Midbrain (tissue), 1 donor: ENCODE results near the gene SH2D3C.
"Not testable (repeated sequence)": the region's sequence is repeated elsewhere in the genome, so short reads cannot be mapped to it uniquely, and the experiment has no call there.

Experiments
- DNase-seq: peaks from one replicate; lab custom pipeline; 2025; lab: John Stamatoyannopoulos, UW

The SH2D3C gene

DNA sequence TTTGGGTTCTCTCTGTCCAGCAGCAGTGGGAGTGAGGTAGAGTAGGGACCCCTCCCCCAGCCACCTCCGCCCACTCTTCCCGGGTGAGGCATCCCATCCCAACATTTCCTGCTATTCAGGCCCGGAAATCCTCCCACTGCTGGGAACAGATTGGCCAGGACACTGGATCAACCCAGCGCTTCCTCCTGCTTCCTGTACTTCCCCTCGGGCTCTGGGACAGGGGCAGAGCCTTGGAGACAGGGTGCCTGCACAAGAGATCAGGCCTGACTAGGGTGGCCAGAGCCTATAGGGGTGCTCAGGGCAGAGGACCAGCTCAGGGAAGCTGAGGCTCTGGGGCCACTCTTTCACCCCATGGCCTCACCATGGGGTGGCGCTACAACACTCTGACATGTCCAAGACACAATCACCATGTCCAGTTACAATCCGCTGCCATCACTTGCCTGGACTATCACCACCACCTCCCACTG, 14.5 kb downstream of the SH2D3C start:
- DNase-seq: peak; percentile 19

GRCh38 chr9:127762111-127762676, 16.3 kb downstream of the SH2D3C start:
- peak; percentile 5 for DNase-seq

DNA sequence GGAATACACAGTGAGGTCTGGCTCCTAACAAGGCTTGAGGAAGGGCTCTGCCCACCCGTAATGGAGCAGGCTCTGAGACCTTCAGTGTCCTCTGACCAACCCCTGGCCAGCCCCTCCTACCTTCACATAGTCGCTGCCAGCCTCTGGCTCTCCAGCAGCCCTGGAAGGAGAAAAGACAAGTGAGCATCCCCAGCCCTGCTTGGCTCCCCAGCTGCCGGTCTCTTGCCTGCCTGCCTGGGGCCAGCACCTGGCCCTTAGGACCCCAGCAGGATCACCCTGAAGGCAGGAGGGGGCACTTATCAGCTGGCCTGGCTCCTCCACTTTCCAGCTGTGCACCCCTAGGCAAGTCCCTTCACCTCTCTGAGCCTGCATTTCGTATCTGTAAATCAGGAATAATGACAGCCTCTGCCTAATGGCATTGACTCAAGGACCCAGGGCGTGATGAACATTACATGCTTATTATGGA, 16.9 kb downstream of the SH2D3C start:
- DNase-seq: no peak

DNA sequence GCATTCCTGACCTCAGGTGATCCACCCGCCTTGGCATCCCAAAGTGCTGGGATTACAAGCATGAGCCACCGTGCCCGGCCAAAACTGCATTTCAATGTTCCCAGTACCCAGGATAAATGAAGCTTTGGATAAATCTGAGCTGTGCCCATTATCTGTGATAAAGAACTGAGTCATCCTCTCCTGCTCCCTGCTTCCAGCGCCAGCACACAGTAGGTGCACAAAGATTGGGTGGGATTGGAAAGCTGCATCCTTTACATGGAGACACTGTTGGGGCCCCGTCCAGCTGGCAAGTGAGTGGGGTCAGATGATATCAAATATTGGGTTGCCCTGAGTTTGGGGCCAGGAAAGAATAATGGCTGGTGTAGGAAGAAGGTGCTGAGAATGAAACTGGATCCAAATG, 17.4 kb downstream of the SH2D3C start:
- DNase-seq: no peak

DNA sequence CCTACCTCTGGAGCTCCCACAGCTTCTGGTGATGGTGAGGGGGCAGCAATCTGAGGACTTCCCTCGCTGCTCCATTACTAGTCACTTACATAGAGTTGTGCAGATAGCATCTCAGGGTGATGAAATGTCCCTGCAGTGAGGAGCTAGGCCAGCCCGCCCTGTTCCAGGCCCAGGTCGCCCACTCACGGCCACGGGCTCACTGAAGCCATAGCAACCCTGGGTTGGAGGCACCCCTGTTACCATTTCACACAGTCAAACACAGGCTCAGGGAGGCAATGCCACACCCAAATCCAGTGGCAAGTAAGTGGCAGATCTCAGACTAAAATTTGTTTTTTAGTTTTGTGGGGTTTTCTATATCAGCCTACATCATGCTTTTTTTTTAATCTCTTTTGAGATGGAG, 19.6 kb downstream of the SH2D3C start:
- no peak for DNase-seq

DNA sequence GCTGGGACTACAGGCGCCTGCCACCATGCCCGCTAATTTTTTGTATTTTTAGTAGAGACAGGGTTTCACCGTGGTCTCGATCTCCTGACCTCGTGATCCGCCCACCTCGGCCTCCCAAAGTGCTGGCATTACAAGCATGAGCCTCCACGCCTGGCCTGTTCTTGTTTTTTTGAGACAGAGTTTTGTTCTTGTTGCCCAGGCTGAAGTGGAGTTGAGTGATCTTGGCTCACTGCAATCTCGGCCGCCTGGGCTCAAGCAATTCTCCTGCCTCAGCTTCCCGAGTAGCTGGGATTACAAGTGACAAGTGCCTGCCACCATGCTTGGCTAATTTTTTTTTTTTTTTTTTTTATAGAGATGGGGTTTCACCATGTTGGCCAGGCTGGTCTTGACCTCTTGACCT, 21.7 kb downstream of the SH2D3C start:
- not testable (repeated sequence) for DNase-seq

GRCh38 chr9:127756233-127756632, 22.2 kb downstream of the SH2D3C start:
- DNase-seq: no peak

GRCh38 chr9:127755061-127756060, 23.1 kb downstream of the SH2D3C start:
- DNase-seq: no peak

- peak; percentile 37 for DNase-seq
These were observed 24.1 kb downstream of the SH2D3C start for GRCh38 chr9:127754099-127755060.

DNA sequence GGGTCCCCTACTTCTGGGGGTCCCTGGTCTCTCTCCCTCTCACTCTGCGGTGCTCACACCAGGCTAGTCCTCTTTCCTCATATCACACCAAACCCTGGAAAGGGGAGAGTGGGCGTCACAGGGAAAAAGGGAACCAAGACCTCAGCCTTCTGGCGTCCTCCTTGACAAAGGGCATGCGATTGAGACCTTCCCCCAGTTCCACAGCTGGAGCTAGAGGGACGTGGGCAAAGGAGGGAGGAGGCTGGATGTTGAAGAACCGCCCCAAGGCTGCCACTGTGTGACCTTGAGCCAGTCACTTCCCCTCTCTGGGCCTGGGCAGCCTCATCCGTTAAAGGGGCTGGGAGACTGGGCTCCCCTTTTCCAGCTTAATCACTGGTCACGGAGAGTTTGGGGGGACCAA, 24.8 kb downstream of the SH2D3C start:
- no peak for DNase-seq

DNA sequence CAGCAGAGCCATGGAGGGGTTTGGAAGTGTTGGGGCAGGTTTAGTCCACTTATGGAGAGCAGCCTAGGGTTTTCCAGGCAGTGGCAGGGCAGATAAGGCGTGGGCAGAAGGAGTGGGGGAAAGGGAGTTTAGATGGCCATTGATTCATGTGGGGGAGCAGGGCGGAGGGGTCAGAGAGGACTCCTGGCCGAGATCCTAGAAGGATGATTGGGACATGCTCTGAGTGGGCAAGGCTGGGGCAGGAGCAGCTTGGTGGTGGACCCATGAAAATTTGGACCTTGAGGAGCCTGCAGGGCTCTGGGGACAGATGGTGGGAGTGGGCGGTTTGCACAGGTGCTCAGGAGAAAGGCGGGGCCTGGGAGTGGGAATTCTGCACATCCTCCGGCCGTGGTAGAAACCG, 25.3 kb downstream of the SH2D3C start:
- DNase-seq: no peak

DNA sequence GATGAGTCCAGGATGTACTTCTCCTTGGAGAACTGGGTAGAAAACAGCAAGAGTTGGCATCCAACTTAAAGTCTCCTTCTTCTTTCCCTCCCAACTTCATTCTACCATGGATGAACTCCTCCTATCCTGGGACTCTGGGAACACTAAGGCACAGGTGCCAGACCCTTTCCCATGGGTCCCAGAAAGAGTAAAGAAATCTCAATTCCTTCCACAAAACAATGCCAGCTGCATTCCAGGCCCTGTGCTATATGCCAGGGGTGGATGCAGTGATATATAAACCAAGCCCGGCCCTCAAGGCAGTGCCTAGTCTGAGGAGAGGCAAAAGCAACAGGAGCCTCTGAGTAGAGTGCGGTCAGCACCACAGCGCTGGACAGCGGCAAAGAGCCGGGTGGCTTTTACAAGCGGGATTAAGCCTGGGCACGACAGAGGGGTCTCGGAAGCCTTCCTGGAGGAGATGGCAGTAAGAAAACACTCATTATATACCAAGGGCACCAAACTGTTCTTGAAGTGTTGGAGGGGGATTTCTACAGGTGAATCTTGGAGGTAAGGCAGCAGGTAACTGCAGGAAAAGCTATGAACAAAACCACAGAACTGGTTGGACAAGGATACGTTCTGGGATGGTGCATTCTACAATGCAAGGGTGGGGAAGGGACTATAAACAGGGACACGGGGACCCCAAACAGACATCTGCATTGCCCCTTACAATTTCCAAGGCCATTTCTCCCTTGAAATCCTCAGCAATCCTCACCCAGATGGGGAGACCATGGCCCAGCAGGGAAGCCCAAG, 27.0 kb downstream of the SH2D3C start:
- DNase-seq: no peak

DNA sequence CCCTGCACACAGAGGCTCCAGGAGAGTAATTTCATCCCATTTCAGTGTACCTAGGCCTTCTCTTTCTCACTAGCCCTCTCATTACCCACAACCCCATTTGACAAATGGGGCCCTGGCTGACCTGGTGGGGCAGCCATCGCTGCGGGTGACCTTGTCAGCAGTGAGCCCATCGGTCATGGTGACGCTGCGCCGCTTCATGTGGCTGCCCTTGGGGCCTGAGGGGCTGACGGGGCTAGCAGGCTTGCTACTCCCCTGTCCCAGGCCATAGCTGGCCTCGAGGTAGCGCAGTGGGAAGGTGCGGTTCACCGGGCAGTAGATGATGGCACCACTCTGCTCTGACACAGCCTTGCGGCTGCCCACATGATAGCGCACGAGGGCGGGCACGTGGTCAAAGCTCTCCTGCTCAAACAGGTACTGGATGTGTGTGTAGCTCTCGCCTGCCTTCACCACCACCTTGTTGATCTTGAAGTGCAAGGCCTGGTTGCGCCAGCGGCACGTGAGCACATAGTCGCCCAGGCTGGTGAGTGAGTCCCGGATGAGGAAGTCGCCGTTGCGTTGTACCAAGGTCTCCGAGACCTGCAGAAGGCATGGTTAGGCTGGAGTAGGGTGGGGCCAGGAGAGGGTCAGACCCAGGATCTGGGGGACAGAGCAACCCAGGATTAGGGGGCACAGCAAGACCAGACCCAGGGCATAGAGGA, 29.2 kb downstream of the SH2D3C start:
- DNase-seq: no peak

DNA sequence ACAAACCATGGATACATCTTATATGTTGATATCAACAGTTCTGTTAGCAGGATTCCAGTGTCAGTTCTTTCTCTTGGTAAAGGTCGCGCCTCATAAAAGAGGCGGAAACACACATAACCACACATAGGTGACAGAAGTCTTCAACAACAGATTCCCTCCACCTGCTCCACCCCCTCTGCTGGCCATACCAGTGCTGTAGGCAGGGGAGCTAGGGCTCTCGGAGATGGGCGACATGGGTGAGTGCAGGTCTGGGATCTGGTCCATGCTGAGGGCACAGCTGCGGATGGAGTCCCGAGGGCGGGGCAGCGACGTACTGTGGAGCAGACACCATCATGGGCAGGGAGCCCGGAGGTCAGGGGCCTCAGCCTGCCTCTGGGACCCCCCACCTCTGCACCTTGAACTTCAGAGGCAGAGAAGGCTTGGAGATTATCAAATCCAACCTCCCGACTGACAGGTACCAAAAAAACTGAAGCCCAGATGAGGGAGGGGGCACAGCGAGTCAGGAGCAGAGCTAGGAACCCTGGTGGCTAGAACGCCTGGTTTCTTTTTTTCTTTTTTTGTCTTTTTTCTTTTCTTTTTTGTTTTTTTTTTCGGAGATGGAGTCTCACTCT, 31.4 kb downstream of the SH2D3C start:
- DNase-seq: no peak

DNA sequence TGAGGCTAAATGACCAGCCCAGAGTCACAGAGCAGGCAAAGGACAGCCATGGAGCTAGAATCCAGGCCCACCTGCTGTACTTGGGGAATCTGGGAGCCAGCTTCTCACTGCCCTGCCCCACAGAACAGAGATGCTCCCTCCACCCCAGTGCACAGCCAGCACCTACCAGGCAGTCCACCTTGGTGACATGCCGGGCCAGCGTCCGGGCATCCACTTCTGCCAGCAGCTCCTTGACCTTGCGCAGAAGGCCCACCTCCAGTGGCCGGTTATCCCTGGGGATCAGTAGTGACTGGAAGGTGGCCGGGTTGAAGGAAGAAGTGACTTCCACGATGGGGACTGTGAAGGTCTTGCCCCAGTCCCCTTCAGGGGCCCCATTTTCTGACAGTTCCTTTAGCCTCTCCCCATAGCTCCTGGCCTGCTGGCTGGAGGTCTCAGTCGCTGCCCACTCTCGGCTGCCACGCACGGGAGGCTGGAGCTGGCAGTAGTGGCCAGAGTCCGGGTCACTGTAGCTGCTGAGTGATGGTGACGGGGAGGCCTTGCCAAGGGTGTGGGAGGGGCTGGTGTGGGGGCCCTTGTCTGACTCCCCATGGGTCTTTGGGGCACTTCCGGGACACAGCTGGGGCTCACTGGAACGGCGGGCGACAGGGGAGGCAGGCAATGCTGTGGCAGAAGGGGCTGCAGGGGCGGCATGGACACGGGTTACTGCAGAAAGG, 33.9 kb downstream of the SH2D3C start:
- no peak for DNase-seq

- no peak for DNase-seq
These were observed 35.9 kb downstream of the SH2D3C start for GRCh38 chr9:127742435-127743088.

DNA sequence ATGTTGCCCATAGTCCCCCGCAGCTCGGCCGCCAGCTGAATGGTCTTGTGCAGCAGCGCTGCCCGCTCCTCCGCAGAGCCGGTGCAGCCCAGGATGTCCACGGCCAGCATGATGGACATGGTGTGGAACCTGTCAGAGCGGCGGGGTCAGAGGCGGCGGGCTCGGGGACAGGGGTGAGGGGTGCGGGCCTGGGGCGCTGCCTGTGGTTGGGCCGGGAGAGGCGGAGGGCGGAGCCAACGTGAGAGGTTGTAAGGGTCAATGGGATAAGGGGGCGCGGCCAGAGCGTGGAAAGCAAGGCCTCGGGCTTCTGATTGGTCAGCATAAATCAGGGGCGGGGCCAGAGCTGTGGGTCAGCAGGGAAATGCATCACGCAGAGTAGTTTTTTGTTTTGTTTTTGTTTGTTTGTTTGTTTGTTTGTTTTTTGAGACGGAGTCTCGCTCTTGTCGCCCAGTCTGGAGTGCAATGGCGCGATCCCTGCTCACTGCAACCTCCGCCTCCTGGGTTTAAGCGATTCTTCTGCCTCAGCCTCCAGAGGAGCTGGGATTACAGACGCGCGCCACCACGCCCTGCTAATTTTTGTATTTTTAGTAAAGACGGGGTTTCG, 36.5 kb downstream of the SH2D3C start:
- DNase-seq: peak; percentile 87

GRCh38 chr9:127739614-127740330, 38.7 kb downstream of the SH2D3C start:
- DNase-seq: no peak
